Measurements from ENCODE around the gene PLEKHM3.

- TF ChIP-seq CTCF (optimal IDR thresholded peaks at IDR 0.05 in 1 of 3, IDR thresholded peaks at IDR 0.05 in 1 of 3, conservative IDR thresholded peaks at IDR 0.05 in 1 of 3; ENCODE audit: extremely low read depth in 1 of 3, insufficient read depth in 2 of 3, low read length in 3 of 3) (no peak), EZH2 (IDR thresholded peaks at IDR 0.05; ENCODE audit: low read length) (no peak)
These were observed 153.8 kb downstream of the PLEKHM3 start for GRCh38 chr2:207871506-207871905.

All from keratinocyte (primary cell).